Hepatocyte (in vitro differentiated cells): ENCODE data around the gene CCL1.

Experiments
- CTCF ChIP-seq: fragments of 200-600 bp; sonication (generic); IDR thresholded peaks from 2 replicates; pipeline ENCODE4 v1.5.1; 2016; ENCODE audit warnings: antibody characterized with exemption, mild to moderate bottlenecking; ENCODE audit not compliant: poor library complexity
- EZH2 ChIP-seq: fragments of 200-600 bp; sonication (generic); IDR thresholded peaks from 2 replicates; pipeline ENCODE4 v1.6.1; 2016; ENCODE audit warnings: antibody characterized with exemption, mild to moderate bottlenecking, borderline replicate concordance
- EZH2phosphoT487 ChIP-seq: fragments of 200-600 bp; sonication (generic); IDR thresholded peaks from one replicate; pipeline ENCODE4 v1.6.1; 2018; ENCODE audit warnings: antibody characterized with exemption, mild to moderate bottlenecking, low read depth, moderate library complexity; ENCODE audit not compliant: unreplicated experiment, severe bottlenecking

- TF ChIP-seq CTCF (no peak), EZH2phosphoT487 (no peak), EZH2 (no peak)
These were observed 51.7 kb downstream of the CCL1 start for GRCh38 chr17:34311291-34311690.
